A673 (cell line): ENCODE data around the gene DUSP14. TPM values are rescaled to one million over a fixed set of nuclear protein-coding genes. Genes with fewer than 3 reads are reported as not detected.

Experiments used
- BruUV-seq: library from RNA; stranded (reverse); fragments of 400-500 nt; replicated peaks from 2 replicates; lab custom pipeline; 2021; lab: Mats Ljungman, UMichigan
- CTCF ChIA-PET: fragments of 300-600 bp; sonication (Branson Sonifier 250); formaldehyde crosslinking; loops from one replicate; lab custom pipeline; 2022; ENCODE audit warnings: antibody characterized with exemption; lab: Charles Lee
- POLR2A ChIA-PET: fragments of 300-600 bp; sonication (Branson Sonifier 250); formaldehyde crosslinking; loops from one replicate; lab custom pipeline; 2022; ENCODE audit warnings: antibody characterized with exemption; ENCODE audit not compliant: low non-redundant PET; lab: Charles Lee
- DNase-seq: peaks from one replicate; pipeline ENCODE4 v3.0.0-alpha.2; 2015; ENCODE audit warnings: low spot score
- H3K27ac ChIP-seq: fragments of 200-600 bp; sonication (generic); 2 replicates; pipeline ENCODE4 v1.5.1; 2016; ENCODE audit warnings: mixed run types, low read depth, mild to moderate bottlenecking, mixed read lengths, antibody characterized with exemption, low read length; ENCODE audit not compliant: poor library complexity, severe bottlenecking
- H3K27me3 ChIP-seq: fragments of 200-600 bp; sonication (generic); replicated peaks from 2 replicates; pipeline ENCODE4 v1.6.1; 2017; ENCODE audit warnings: mixed run types, low read depth, mild to moderate bottlenecking, mixed read lengths, antibody characterized with exemption, low read length; ENCODE audit not compliant: insufficient read depth, poor library complexity
- H3K36me3 ChIP-seq: fragments of 200-600 bp; sonication (generic); 2 replicates; pipeline ENCODE4 v1.6.1; 2016; ENCODE audit warnings: mixed run types, mild to moderate bottlenecking, mixed read lengths, antibody characterized with exemption, low read length; ENCODE audit not compliant: insufficient read depth, poor library complexity, severe bottlenecking
- H3K4me1 ChIP-seq: fragments of 200-600 bp; sonication (generic); 2 replicates; pipeline ENCODE4 v1.6.1; 2017; ENCODE audit warnings: mixed run types, mild to moderate bottlenecking, mixed read lengths, antibody characterized with exemption, low read length; ENCODE audit not compliant: insufficient read depth, poor library complexity, severe bottlenecking
- H3K4me3 ChIP-seq: fragments of 200-600 bp; sonication (generic); 2 replicates; pipeline ENCODE4 v1.5.1; 2016; ENCODE audit warnings: low read depth, mixed run types, mild to moderate bottlenecking, mixed read lengths, low read length; ENCODE audit not compliant: poor library complexity, severe bottlenecking
- H3K9me3 ChIP-seq: fragments of 200-600 bp; sonication (generic); 2 replicates; pipeline ENCODE4 v1.6.1; 2016; ENCODE audit warnings: mixed run types, low read depth, mild to moderate bottlenecking, mixed read lengths, antibody characterized with exemption, low read length; ENCODE audit not compliant: poor library complexity, severe bottlenecking
- EZH2 ChIP-seq: fragments of 200-600 bp; sonication (generic); IDR thresholded peaks from 2 replicates; pipeline ENCODE4 v1.6.1; 2017; ENCODE audit warnings: borderline replicate concordance, low read depth, mild to moderate bottlenecking, mixed read lengths, antibody characterized with exemption, low read length; ENCODE audit not compliant: poor library complexity, severe bottlenecking
- intact Hi-C: fragments of 100-400 bp; cut with micrococcal nuclease; formaldehyde crosslinking; loops from one replicate; pipeline ENCODE4 v1.10.0; 2022; ENCODE audit not compliant: unreplicated experiment
- total RNA-seq: library from RNA; stranded (reverse); gene quantifications from 2 replicates; pipeline ENCODE4 v1.2.3, GENCODE V29; 2021
- TF ChIP-seq, protein P1 (sequence below): fragments of 300-800, 200-600 bp; sonication (generic); conservative IDR thresholded peaks from 2 replicates; pipeline ENCODE4 v1.5.1; 2017; ENCODE audit warnings: low read depth, mild to moderate bottlenecking, antibody characterized with exemption, low read length, moderate library complexity, mixed read lengths

Gene DUSP14
- total RNA-seq, 1 experiment from 2014 or later: 13.8 TPM

DNA sequence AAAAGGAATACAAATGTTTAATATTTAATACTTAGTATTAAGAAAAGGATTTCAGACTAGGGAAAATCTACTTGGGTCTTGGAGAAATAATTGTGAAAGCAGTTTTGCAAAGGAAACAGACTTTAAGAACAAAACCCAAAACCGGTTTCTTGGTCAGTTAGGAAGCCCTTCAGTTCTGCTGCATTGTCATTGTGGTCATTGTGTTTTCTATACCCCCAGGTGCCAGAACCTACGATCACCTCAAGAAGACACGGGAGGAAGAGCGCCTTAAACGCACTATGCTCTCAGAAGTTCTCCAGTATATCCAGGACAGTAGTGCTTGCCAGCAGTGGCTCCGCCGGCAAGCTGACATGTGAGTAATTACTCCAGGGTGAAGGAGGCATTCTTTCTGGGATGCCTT lies 19.5 kb upstream of the DUSP14 start:
- Histone ChIP-seq H3K4me1 (no peaks in the 10 kb centered on the region), H3K9me3 (no peaks in the 10 kb centered on the region), H3K4me3 (no peak overlapping the region), H3K27ac (no peak overlapping the region), H3K36me3 (peaks cover 24% of the 10 kb centered on the region), H3K27me3 (no peaks in the 10 kb centered on the region)
- POLR2A ChIA-PET: no interaction called here
- CTCF ChIA-PET: no interaction called here
- no peak for DNase-seq
- intact Hi-C loops: no loop called here
- no TSS peak for BruUV-seq
- no peak for TF ChIP-seq EZH2
- TF ChIP-seq, protein P1, sequence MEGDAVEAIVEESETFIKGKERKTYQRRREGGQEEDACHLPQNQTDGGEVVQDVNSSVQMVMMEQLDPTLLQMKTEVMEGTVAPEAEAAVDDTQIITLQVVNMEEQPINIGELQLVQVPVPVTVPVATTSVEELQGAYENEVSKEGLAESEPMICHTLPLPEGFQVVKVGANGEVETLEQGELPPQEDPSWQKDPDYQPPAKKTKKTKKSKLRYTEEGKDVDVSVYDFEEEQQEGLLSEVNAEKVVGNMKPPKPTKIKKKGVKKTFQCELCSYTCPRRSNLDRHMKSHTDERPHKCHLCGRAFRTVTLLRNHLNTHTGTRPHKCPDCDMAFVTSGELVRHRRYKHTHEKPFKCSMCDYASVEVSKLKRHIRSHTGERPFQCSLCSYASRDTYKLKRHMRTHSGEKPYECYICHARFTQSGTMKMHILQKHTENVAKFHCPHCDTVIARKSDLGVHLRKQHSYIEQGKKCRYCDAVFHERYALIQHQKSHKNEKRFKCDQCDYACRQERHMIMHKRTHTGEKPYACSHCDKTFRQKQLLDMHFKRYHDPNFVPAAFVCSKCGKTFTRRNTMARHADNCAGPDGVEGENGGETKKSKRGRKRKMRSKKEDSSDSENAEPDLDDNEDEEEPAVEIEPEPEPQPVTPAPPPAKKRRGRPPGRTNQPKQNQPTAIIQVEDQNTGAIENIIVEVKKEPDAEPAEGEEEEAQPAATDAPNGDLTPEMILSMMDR: no peak

DNA sequence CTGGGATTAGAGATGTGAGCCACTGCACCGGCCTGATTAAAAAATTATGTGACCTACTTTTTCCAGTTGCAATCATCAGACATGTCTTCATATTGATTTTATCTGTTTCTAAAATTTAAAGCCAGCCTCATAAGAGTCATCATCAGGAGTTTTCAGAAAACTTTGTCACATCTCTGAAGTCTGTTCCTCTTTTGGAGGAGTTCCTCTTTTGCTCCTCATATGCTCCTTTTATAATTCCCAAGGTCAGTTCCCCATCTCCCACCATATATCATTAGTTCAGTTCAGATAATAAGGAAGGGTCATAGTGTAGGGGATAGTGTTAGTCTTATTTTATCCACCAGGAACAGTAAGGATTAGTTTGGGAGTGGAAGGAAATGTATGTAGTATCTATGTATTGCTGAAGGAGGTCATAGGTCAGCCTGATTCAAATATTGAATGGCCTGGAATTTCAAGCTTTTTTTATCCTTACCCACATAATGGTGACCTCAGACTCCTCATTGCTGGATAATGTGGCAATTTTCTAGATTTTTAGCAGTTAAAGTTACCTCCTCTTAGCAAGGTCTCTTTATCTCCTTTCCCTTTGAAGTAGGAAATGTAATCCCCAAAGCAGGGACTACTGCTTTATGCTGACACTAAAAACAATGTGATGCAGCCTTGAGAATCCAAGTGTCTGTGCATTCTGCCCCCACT lies 13.8 kb upstream of the DUSP14 start:
- POLR2A ChIA-PET: no interaction called here
- Histone ChIP-seq H3K27me3 (no peaks in the 10 kb centered on the region), H3K36me3 (peaks cover 17% of the 10 kb centered on the region), H3K4me1 (peaks cover 8% of the 10 kb centered on the region), H3K9me3 (no peaks in the 10 kb centered on the region), H3K27ac (no peak overlapping the region), H3K4me3 (no peak overlapping the region)
- no peak for TF ChIP-seq EZH2
- TF ChIP-seq, protein P1: no peak
- DNase-seq: no peak
- no TSS peak for BruUV-seq
- intact Hi-C loops: no loop called here
- CTCF ChIA-PET: no interaction called here

DNA sequence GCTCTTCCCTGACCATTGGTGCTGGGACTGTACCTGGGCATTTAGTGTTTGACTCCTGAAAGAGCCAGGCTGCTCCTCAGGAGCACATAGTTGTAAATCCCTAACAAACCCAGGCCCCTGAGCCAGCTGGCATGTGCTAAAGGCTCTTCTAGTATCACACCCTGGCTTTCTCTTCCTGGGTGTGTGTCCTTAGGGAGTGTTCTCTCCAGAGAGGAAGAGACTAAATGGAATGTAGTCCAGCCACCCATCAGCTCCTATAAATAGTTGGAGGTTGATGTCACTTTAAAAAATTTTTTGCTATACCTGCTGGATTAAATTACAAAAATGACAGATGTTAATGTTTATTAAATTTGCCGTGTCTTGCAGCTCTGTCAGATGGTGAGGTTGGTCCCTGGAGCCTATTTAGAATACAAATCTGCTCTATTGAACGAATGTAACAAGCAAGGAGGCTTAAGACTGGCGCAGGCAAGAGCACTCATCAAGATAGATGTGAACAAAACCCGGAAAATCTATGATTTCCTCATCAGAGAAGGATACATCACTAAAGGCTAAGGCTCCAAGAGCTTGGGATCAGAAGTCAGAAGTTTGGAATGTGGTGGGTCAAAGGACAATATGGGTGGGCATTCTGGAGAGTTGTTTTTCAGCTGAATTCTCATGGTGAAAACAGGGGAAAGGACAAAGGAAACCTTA lies 13.1 kb upstream of the DUSP14 start:
- POLR2A ChIA-PET: no interaction called here
- CTCF ChIA-PET: interaction anchor here (0.7 kb wide), 1 partner anchor 57 kb away, joined by 8 read pairs; no protein-coding TSS in a partner anchor
- no peak for DNase-seq
- no TSS peak for BruUV-seq
- Histone ChIP-seq H3K4me1 (peaks cover 8% of the 10 kb centered on the region), H3K27ac (no peak overlapping the region), H3K4me3 (no peak overlapping the region), H3K36me3 (peaks cover 17% of the 10 kb centered on the region), H3K27me3 (no peaks in the 10 kb centered on the region), H3K9me3 (no peaks in the 10 kb centered on the region)
- intact Hi-C loops: no loop called here
- TF ChIP-seq, protein P1: no peak
- no peak for TF ChIP-seq EZH2
